Astrocyte (in vitro differentiated cells and primary cell): Measurements from ENCODE around the gene KNSTRN.

Source experiments
- CTCF ChIP-seq: IDR thresholded peaks from 2 replicates; pipeline ENCODE4 v1.5.1; 2011; ENCODE audit warnings: low read depth, mild to moderate bottlenecking, inconsistent platforms, low read length, moderate library complexity; ENCODE audit not compliant: insufficient read depth
- EZH2 ChIP-seq: IDR thresholded peaks from 2 replicates; pipeline ENCODE4 v1.6.1; 2012; ENCODE audit warnings: mild to moderate bottlenecking, low read length, inconsistent platforms; ENCODE audit not compliant: insufficient read depth

GRCh38 chr15:40427188-40427587 is 44.7 kb downstream of the KNSTRN start:
- TF ChIP-seq CTCF (no peak), EZH2 (no peak)
